ENCODE results near the gene PROZ. TPM values are rescaled to one million over a fixed set of nuclear protein-coding genes. Genes with fewer than 3 reads are reported as not detected.

Gene PROZ
- total RNA-seq, 1 donor: not detected

DNA sequence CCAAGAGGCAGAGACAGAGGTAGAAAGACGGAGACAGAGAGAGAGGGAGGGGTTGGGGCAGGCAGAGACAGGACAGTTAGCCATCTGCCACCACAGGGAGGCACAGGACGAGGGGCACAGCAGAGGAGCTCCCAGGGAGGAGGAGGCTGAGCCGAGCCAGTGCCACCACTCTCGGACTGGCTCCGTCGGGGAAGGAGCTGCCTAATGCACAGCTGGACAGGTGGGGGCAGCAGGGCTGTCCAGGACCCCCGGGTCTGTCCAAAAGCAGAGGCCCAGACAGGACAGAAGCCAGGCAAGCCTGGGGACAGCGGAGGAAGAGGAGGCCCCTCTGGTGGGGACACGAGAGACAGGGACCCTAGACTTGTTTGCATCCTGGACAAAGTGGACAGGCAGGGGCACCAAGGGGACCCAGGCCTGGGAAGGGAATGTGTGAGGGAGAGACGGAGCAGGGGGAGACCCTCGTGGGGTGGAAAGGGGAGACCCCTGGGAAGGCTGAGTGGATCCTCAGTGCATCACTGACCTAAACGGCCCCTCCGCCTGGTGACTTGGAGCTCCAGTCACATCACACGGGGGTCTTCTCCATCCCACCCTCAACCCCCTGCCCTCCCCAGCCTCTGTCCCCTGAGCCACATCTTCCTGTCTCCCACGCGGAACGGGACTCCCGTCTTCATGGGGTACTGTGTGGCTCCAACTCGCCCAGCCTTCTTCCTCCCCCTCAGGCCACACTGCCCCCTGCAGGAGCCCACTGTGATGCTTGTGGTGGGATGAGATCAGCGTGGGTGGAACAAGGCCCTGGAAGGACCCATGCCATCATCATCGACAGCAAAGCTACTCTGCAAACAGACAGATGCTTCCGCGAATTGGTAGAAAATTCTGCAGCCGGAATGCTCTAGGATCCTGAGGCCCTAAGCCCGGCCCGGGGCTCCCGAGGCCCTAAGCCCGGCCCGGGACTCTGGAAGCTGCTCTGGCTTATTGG is 34.9 kb upstream of the PROZ start:
- Histone ChIP-seq H3K9me3 (ENCODE audit: low read depth, low read length) (no peaks in the 10 kb centered on the region), H3K27me3 (ENCODE audit: insufficient read depth, low read length) (peaks cover 4% of the 10 kb centered on the region), H3K4me1 (ENCODE audit: insufficient read depth, low read length) (no peaks in the 10 kb centered on the region), H2AFZ (ENCODE audit: low read length) (no peak overlapping the region), H3K4me2 (ENCODE audit: insufficient read depth, low read length) (no peak overlapping the region), H3K4me3 (ENCODE audit: insufficient read depth, low read length) (no peak overlapping the region), H4K20me1 (ENCODE audit: insufficient read depth, low read length) (no peaks in the 10 kb centered on the region), H3K27ac (ENCODE audit: low read depth, low read length) (no peak overlapping the region), H3K79me2 (ENCODE audit: insufficient read depth, low read length) (no peaks in the 10 kb centered on the region), H3K36me3 (ENCODE audit: insufficient read depth, low read length) (no peaks in the 10 kb centered on the region)
- TF ChIP-seq, protein P1, sequence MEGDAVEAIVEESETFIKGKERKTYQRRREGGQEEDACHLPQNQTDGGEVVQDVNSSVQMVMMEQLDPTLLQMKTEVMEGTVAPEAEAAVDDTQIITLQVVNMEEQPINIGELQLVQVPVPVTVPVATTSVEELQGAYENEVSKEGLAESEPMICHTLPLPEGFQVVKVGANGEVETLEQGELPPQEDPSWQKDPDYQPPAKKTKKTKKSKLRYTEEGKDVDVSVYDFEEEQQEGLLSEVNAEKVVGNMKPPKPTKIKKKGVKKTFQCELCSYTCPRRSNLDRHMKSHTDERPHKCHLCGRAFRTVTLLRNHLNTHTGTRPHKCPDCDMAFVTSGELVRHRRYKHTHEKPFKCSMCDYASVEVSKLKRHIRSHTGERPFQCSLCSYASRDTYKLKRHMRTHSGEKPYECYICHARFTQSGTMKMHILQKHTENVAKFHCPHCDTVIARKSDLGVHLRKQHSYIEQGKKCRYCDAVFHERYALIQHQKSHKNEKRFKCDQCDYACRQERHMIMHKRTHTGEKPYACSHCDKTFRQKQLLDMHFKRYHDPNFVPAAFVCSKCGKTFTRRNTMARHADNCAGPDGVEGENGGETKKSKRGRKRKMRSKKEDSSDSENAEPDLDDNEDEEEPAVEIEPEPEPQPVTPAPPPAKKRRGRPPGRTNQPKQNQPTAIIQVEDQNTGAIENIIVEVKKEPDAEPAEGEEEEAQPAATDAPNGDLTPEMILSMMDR (IDR thresholded peaks at IDR 0.05; ENCODE audit: extremely low read depth, low read depth, low read length): peak; percentile 23
- peak; percentile 59 for DNase-seq (ENCODE audit: insufficient read length, low spot score, missing footprints)

- H4K20me1 ChIP-seq (ENCODE audit: insufficient read depth, low read length): no peaks in the 10 kb centered on the region
- H3K4me3 ChIP-seq (ENCODE audit: insufficient read depth, low read length): no peak overlapping the region
- H3K36me3 ChIP-seq (ENCODE audit: insufficient read depth, low read length): no peaks in the 10 kb centered on the region
- DNase-seq (ENCODE audit: insufficient read length, low spot score, missing footprints): peak; percentile 61
- H3K9me3 ChIP-seq (ENCODE audit: low read depth, low read length): no peaks in the 10 kb centered on the region
- H3K27me3 ChIP-seq (ENCODE audit: insufficient read depth, low read length): peaks cover 4% of the 10 kb centered on the region
- H3K79me2 ChIP-seq (ENCODE audit: insufficient read depth, low read length): no peaks in the 10 kb centered on the region
- no peak overlapping the region for H3K4me2 ChIP-seq (ENCODE audit: insufficient read depth, low read length)
- TF ChIP-seq, protein P1 (IDR thresholded peaks at IDR 0.05; ENCODE audit: extremely low read depth, low read depth, low read length): no peak
- no peaks in the 10 kb centered on the region for H3K4me1 ChIP-seq (ENCODE audit: insufficient read depth, low read length)
- no peak overlapping the region for H3K27ac ChIP-seq (ENCODE audit: low read depth, low read length)
- H2AFZ ChIP-seq (ENCODE audit: low read length): no peak overlapping the region
Observed at GRCh38 chr13:113124211-113124970, 34.1 kb upstream of the PROZ start.

- Histone ChIP-seq H2AFZ (ENCODE audit: low read length) (no peak overlapping the region), H3K36me3 (ENCODE audit: insufficient read depth, low read length) (no peaks in the 10 kb centered on the region), H3K4me1 (ENCODE audit: insufficient read depth, low read length) (no peaks in the 10 kb centered on the region), H3K27ac (ENCODE audit: low read depth, low read length) (no peak overlapping the region), H3K4me3 (ENCODE audit: insufficient read depth, low read length) (no peak overlapping the region), H3K4me2 (ENCODE audit: insufficient read depth, low read length) (no peak overlapping the region), H3K9me3 (ENCODE audit: low read depth, low read length) (no peaks in the 10 kb centered on the region), H4K20me1 (ENCODE audit: insufficient read depth, low read length) (no peaks in the 10 kb centered on the region), H3K79me2 (ENCODE audit: insufficient read depth, low read length) (no peaks in the 10 kb centered on the region), H3K27me3 (ENCODE audit: insufficient read depth, low read length) (peaks cover 9% of the 10 kb centered on the region)
- peak; percentile 41 for DNase-seq (ENCODE audit: insufficient read length, low spot score, missing footprints)
- TF ChIP-seq, protein P1 (IDR thresholded peaks at IDR 0.05; ENCODE audit: extremely low read depth, low read depth, low read length): no peak
Observed at GRCh38 chr13:113125506-113126264, 32.8 kb upstream of the PROZ start.

All from osteoblast (primary cell).